Panc1 (cell line): ENCODE measurements around the gene NKPD1. TPM values are rescaled to one million over a fixed set of nuclear protein-coding genes. Genes with fewer than 3 reads are reported as not detected.

Experiments
- ATAC-seq: fragments of 200-7000 bp; cut with Tn5 transposase; 2 replicates; pipeline ENCODE4 v1.9.1; 2020; ENCODE audit warnings: mild to moderate bottlenecking, moderate library complexity
- BruUV-seq: library from RNA; stranded (reverse); fragments of 400-500 nt; replicated peaks from 2 replicates; lab custom pipeline; 2021; lab: Mats Ljungman, UMichigan
- CTCF ChIA-PET: fragments of 300-600 bp; sonication (Branson Sonifier 250); formaldehyde crosslinking; loops from one replicate; lab custom pipeline; 2022; ENCODE audit warnings: antibody characterized with exemption; lab: Charles Lee
- POLR2A ChIA-PET: fragments of 300-600 bp; sonication (Branson Sonifier 250); formaldehyde crosslinking; loops from one replicate; lab custom pipeline; 2022; ENCODE audit warnings: antibody characterized with exemption; lab: Charles Lee
- DNase-seq: peaks from one replicate; pipeline ENCODE4 v3.0.0-alpha.2; 2010; ENCODE audit warnings: low read depth, low spot score
- H3K27ac ChIP-seq: 2 replicates; pipeline ENCODE4 v1.5.1; 2011; ENCODE audit warnings: mild to moderate bottlenecking, low read length, inconsistent platforms
- H3K27me3 ChIP-seq: fragments of 200-500 bp; sonication (Bioruptor generic); 2 replicates; pipeline ENCODE4 v1.6.0; 2014; ENCODE audit warnings: low read length, inconsistent platforms; ENCODE audit not compliant: control insufficient read depth, insufficient read depth
- H3K36me3 ChIP-seq: fragments of 200-500 bp; sonication (Bioruptor generic); 2 replicates; pipeline ENCODE4 v1.5.1; 2014; ENCODE audit warnings: inconsistent platforms, mild to moderate bottlenecking, low read length, moderate library complexity; ENCODE audit not compliant: control insufficient read depth, insufficient read depth
- H3K4me1 ChIP-seq: 2 replicates; pipeline ENCODE4 v1.5.1; 2011; ENCODE audit warnings: inconsistent platforms, mild to moderate bottlenecking, low read length, moderate library complexity; ENCODE audit not compliant: control insufficient read depth, insufficient read depth
- H3K4me3 ChIP-seq, 2 experiments: 2 replicates each; pipeline ENCODE4 v1.5.1; 2011 to 2012; ENCODE audit warnings: low read depth in 2 of 2, low read length in 2 of 2, mild to moderate bottlenecking in 2 of 2, inconsistent platforms in 1 of 2, moderate library complexity in 1 of 2
- H3K9me3 ChIP-seq: fragments of 200-500 bp; sonication (Bioruptor generic); 2 replicates; pipeline ENCODE4 v1.5.1; 2014; ENCODE audit warnings: low read depth, mild to moderate bottlenecking, inconsistent platforms, low read length, moderate library complexity; ENCODE audit not compliant: control insufficient read depth, insufficient read depth
- CTCF ChIP-seq: fragments of 450-650 bp; IDR thresholded peaks from 2 replicates; pipeline ENCODE4 v1.5.1; 2017; ENCODE audit warnings: mild to moderate bottlenecking
- POLR2AphosphoS5 ChIP-seq: IDR thresholded peaks from 2 replicates; pipeline ENCODE4 v1.6.1; 2012; ENCODE audit warnings: mild to moderate bottlenecking, low read depth, low read length, moderate library complexity
- REST ChIP-seq, 2 experiments: IDR thresholded peaks; 2 replicates each; pipeline ENCODE4 v1.6.1; 2011 to 2012; ENCODE audit warnings: low read depth in 2 of 2, control low read depth in 1 of 2, low read length in 1 of 2, mild to moderate bottlenecking in 1 of 2, moderate library complexity in 1 of 2; ENCODE audit not compliant: insufficient read depth in 1 of 2
- SIN3A ChIP-seq: IDR thresholded peaks from 2 replicates; pipeline ENCODE4 v1.6.1; 2012; ENCODE audit warnings: low read depth, mild to moderate bottlenecking, low read length, moderate library complexity, borderline replicate concordance; ENCODE audit not compliant: insufficient read depth
- TCF7L2 ChIP-seq: IDR thresholded peaks from 2 replicates; pipeline ENCODE4 v1.6.1; 2011; ENCODE audit warnings: mild to moderate bottlenecking, low read depth, low read length, inconsistent platforms
- in situ Hi-C: cut with HindIII; loops from 2 replicates; pipeline ENCODE4 v1.10.0; 2016; ENCODE audit warnings: low sequenced_read_pairs, low pct_unique_long_range_greater_than_20kb
- intact Hi-C: fragments of 100-400 bp; cut with micrococcal nuclease; formaldehyde crosslinking; loops from one replicate; pipeline ENCODE4 v1.10.0; 2022; ENCODE audit not compliant: unreplicated experiment
- total RNA-seq: library from RNA; stranded (reverse); gene quantifications from one replicate; pipeline ENCODE4 v1.2.1, GENCODE V29; 2021; ENCODE audit not compliant: unreplicated experiment

Gene NKPD1
- total RNA-seq, 1 experiment from 2014 or later: 0.05 TPM

GRCh38 chr19:45146251-45146650 is 14.5 kb downstream of the NKPD1 start:
- in situ Hi-C loops (no loop called here), intact Hi-C loops (no loop called here)
- H3K4me1 ChIP-seq: no peaks in the 10 kb centered on the region
- ChIA-PET CTCF (no interaction called here), POLR2A (no interaction called here)
- no peaks in the 10 kb centered on the region for H3K27me3 ChIP-seq
- DNase-seq: no peak
- TF ChIP-seq POLR2AphosphoS5: no peak
- TF ChIP-seq CTCF: no peak
- no peak for TF ChIP-seq REST (IDR thresholded peaks at IDR 0.05; ENCODE audit: insufficient read depth in 1 of 2, low read depth in 2 of 2, low read length in 1 of 2)
- TF ChIP-seq TCF7L2: no peak
- no peak for TF ChIP-seq SIN3A
- H3K36me3 ChIP-seq: no peaks in the 10 kb centered on the region; the same call in 1 of the 2 replicates
- no peak for ATAC-seq
- H3K27ac ChIP-seq: no peak overlapping the region
- no peak overlapping the region for H3K4me3 ChIP-seq
- BruUV-seq: no TSS peak
- no peaks in the 10 kb centered on the region for H3K9me3 ChIP-seq

- in situ Hi-C loops (no loop called here), intact Hi-C loops (no loop called here)
- TF ChIP-seq REST (IDR thresholded peaks at IDR 0.05; ENCODE audit: insufficient read depth in 1 of 2, low read depth in 2 of 2, low read length in 1 of 2): no peak
- TF ChIP-seq POLR2AphosphoS5: no peak
- TF ChIP-seq TCF7L2: no peak
- TF ChIP-seq SIN3A: no peak
- TF ChIP-seq CTCF: no peak
- Histone ChIP-seq H3K9me3 (no peaks in the 10 kb centered on the region), H3K4me1 (no peaks in the 10 kb centered on the region), H3K27me3 (no peaks in the 10 kb centered on the region), H3K4me3 (no peak overlapping the region), H3K27ac (no peak overlapping the region), H3K36me3 (no peaks in the 10 kb centered on the region; the same call in 1 of the 2 replicates)
- BruUV-seq: no TSS peak
- ATAC-seq (no peak), DNase-seq (no peak)
- CTCF ChIA-PET: no interaction called here
- POLR2A ChIA-PET: interaction anchor here (0.8 kb wide), 1 partner anchor 147 kb away, joined by 3 read pairs; no protein-coding TSS in a partner anchor
These were observed 15.3 kb downstream of the NKPD1 start for GRCh38 chr19:45145270-45146189.
